Trophoblast cell (in vitro differentiated cells and primary cell): ENCODE results near the gene FNBP1.

Experiments used
- DNase-seq, 2 donors: peaks; one replicate each; pipeline ENCODE4 v3.0.0-alpha.2; 2016
- H2AFZ ChIP-seq: 2 replicates; pipeline ENCODE4 v1.6.1; 2013; ENCODE audit warnings: low read length, moderate library complexity, mild to moderate bottlenecking; ENCODE audit not compliant: insufficient read depth, poor library complexity
- H2AK5ac ChIP-seq: 2 replicates; pipeline ENCODE4 v1.6.1; 2013; ENCODE audit warnings: mild to moderate bottlenecking, low read length
- H2BK120ac ChIP-seq: 2 replicates; pipeline ENCODE4 v1.6.1; 2013; ENCODE audit warnings: low read length, mild to moderate bottlenecking, moderate library complexity; ENCODE audit not compliant: insufficient read depth, poor library complexity
- H2BK12ac ChIP-seq: 2 replicates; pipeline ENCODE4 v1.6.1; 2013; ENCODE audit warnings: mild to moderate bottlenecking, low read length, moderate library complexity
- H2BK5ac ChIP-seq: 2 replicates; pipeline ENCODE4 v1.6.1; 2013; ENCODE audit warnings: low read length, low read depth, moderate library complexity, mild to moderate bottlenecking; ENCODE audit not compliant: poor library complexity
- H3K14ac ChIP-seq: 2 replicates; pipeline ENCODE4 v1.6.1; 2013; ENCODE audit warnings: mild to moderate bottlenecking, low read length
- H3K18ac ChIP-seq: 2 replicates; pipeline ENCODE4 v1.6.1; 2013; ENCODE audit warnings: mild to moderate bottlenecking, low read length
- H3K23ac ChIP-seq: 2 replicates; pipeline ENCODE4 v1.6.1; 2013; ENCODE audit warnings: low read length
- H3K27ac ChIP-seq: 2 replicates; pipeline ENCODE4 v1.5.1; 2013; ENCODE audit warnings: low read depth, mild to moderate bottlenecking, inconsistent platforms, low read length, moderate library complexity
- H3K27me3 ChIP-seq: 2 replicates; pipeline ENCODE4 v1.6.1; 2013; ENCODE audit warnings: inconsistent platforms, mild to moderate bottlenecking, low read length, moderate library complexity; ENCODE audit not compliant: insufficient read depth
- H3K36me3 ChIP-seq, 2 experiments: 1 replicate in 1 of 2; 2 replicates in 1 of 2; pipeline ENCODE4 v1.6.1; 2013; ENCODE audit warnings: low read length in 2 of 2, mild to moderate bottlenecking in 2 of 2, moderate library complexity in 1 of 2; ENCODE audit not compliant: insufficient read depth in 2 of 2, control insufficient read depth in 1 of 2
- H3K4ac ChIP-seq: 2 replicates; pipeline ENCODE4 v1.6.1; 2013; ENCODE audit warnings: low read depth, mild to moderate bottlenecking, low read length, moderate library complexity
- H3K4me1 ChIP-seq, 2 experiments: 1 replicate in 1 of 2; 2 replicates in 1 of 2; pipeline ENCODE4 v1.6.1; 2013; ENCODE audit warnings: low read length in 2 of 2, mild to moderate bottlenecking in 2 of 2, moderate library complexity in 1 of 2; ENCODE audit not compliant: insufficient read depth in 2 of 2, control insufficient read depth in 1 of 2
- H3K4me2 ChIP-seq: 2 replicates; pipeline ENCODE4 v1.6.1; 2013; ENCODE audit warnings: inconsistent platforms, mild to moderate bottlenecking, low read length, moderate library complexity
- H3K4me3 ChIP-seq: 2 replicates; pipeline ENCODE4 v1.5.1; 2013; ENCODE audit warnings: mild to moderate bottlenecking, low read depth, low read length, inconsistent platforms
- H3K79me1 ChIP-seq: one replicate; pipeline ENCODE4 v1.6.1; 2013; ENCODE audit warnings: low read length
- H3K79me2 ChIP-seq: 2 replicates; pipeline ENCODE4 v1.6.1; 2013; ENCODE audit warnings: low read length, mild to moderate bottlenecking; ENCODE audit not compliant: control insufficient read depth, insufficient read depth, poor library complexity
- H3K9ac ChIP-seq: 2 replicates; pipeline ENCODE4 v1.6.1; 2013; ENCODE audit warnings: mild to moderate bottlenecking, low read length
- H3K9me3 ChIP-seq: 2 replicates; pipeline ENCODE4 v1.6.1; 2013; ENCODE audit warnings: low read depth, mild to moderate bottlenecking, control low read depth, inconsistent platforms, low read length; ENCODE audit not compliant: insufficient read depth
- H4K12ac ChIP-seq: 2 replicates; pipeline ENCODE4 v1.6.1; 2013; ENCODE audit warnings: low read depth, mild to moderate bottlenecking, low read length, moderate library complexity
- H4K8ac ChIP-seq: 2 replicates; pipeline ENCODE4 v1.6.1; 2013; ENCODE audit warnings: low read depth, mild to moderate bottlenecking, low read length, moderate library complexity
- H4K91ac ChIP-seq: one replicate; pipeline ENCODE4 v1.6.1; 2013; ENCODE audit warnings: low read depth, mild to moderate bottlenecking, low read length, moderate library complexity
- WGBS: extraction: QIAGEN DNeasy Blood & Tissue Kit; methylation state at CpG from one replicate; pipeline ENCODE4 v1.1.7; 2013; ENCODE audit warnings: missing lambda C conversion rate; ENCODE audit not compliant: insufficient read length, insufficient coverage; ENCODE audit errors: extremely low coverage; 5-methylcytosine and 5-hydroxymethylcytosine counted together

The FNBP1 gene

GRCh38 chr9:129921905-129922304, 121.1 kb downstream of the FNBP1 start:
- H3K36me3 ChIP-seq, result peaks cover 2 to 4% of the 10 kb centered on the region in 2 experiments
- no peaks in the 10 kb centered on the region for H3K79me2 ChIP-seq
- no peak overlapping the region for H4K8ac ChIP-seq
- H2AFZ ChIP-seq, result no peak overlapping the region
- no peak overlapping the region for H4K12ac ChIP-seq
- H3K4me3 ChIP-seq, result no peak overlapping the region
- no CpG with 5 or more reads among the region's 4 CpGs for WGBS
- H3K27me3 ChIP-seq, result no peaks in the 10 kb centered on the region
- H3K4me1 ChIP-seq, result no peaks in the 10 kb centered on the region
- DNase-seq, result no peak
- no peak overlapping the region for H3K23ac ChIP-seq
- H3K4me2 ChIP-seq, result no peak overlapping the region
- H3K79me1 ChIP-seq, result no peaks in the 10 kb centered on the region
- H2BK120ac ChIP-seq, result no peak overlapping the region
- H3K14ac ChIP-seq, result no peak overlapping the region
- H3K27ac ChIP-seq, result no peak overlapping the region
- no peak overlapping the region for H4K91ac ChIP-seq
- H3K9me3 ChIP-seq, result no peaks in the 10 kb centered on the region
- no peak overlapping the region for H3K9ac ChIP-seq
- no peak overlapping the region for H2BK5ac ChIP-seq
- no peak overlapping the region for H2BK12ac ChIP-seq
- H3K4ac ChIP-seq, result no peak overlapping the region
- H2AK5ac ChIP-seq, result no peak overlapping the region
- H3K18ac ChIP-seq, result no peak overlapping the region

GRCh38 chr9:129919841-129920240, 123.1 kb downstream of the FNBP1 start:
- H3K4me2 ChIP-seq, result no peak overlapping the region
- no peak overlapping the region for H2AFZ ChIP-seq
- H3K14ac ChIP-seq, result no peak overlapping the region
- no peaks in the 10 kb centered on the region for H3K27me3 ChIP-seq
- H4K91ac ChIP-seq, result no peak overlapping the region
- no CpG with 5 or more reads among the region's 3 CpGs for WGBS
- no peak overlapping the region for H3K27ac ChIP-seq
- no peaks in the 10 kb centered on the region for H3K79me1 ChIP-seq
- no peak overlapping the region for H3K9ac ChIP-seq
- H3K36me3 ChIP-seq, result peaks cover 2 to 4% of the 10 kb centered on the region in 2 experiments
- no peak overlapping the region for H2BK120ac ChIP-seq
- H2BK5ac ChIP-seq, result no peak overlapping the region
- no peak overlapping the region for H4K8ac ChIP-seq
- H3K9me3 ChIP-seq, result no peaks in the 10 kb centered on the region
- no peak overlapping the region for H2AK5ac ChIP-seq
- H3K18ac ChIP-seq, result no peak overlapping the region
- DNase-seq, result no peak
- no peak overlapping the region for H3K23ac ChIP-seq
- no peak overlapping the region for H3K4ac ChIP-seq
- no peak overlapping the region for H3K4me3 ChIP-seq
- no peaks in the 10 kb centered on the region for H3K79me2 ChIP-seq
- H2BK12ac ChIP-seq, result no peak overlapping the region
- no peaks in the 10 kb centered on the region for H3K4me1 ChIP-seq
- no peak overlapping the region for H4K12ac ChIP-seq

GRCh38 chr9:129919277-129919676, 123.7 kb downstream of the FNBP1 start:
- Histone ChIP-seq H2AK5ac (no peak overlapping the region), H3K4ac (no peak overlapping the region), H4K8ac (no peak overlapping the region), H2BK120ac (no peak overlapping the region), H3K4me1 (no peaks in the 10 kb centered on the region), H3K27me3 (no peaks in the 10 kb centered on the region), H3K27ac (no peak overlapping the region), H3K9me3 (no peaks in the 10 kb centered on the region), H3K9ac (no peak overlapping the region), H3K36me3 (peaks cover 2% of the 10 kb centered on the region in 2 experiments), H3K4me3 (no peak overlapping the region), H2BK12ac (no peak overlapping the region), H3K79me1 (no peaks in the 10 kb centered on the region), H3K18ac (no peak overlapping the region), H3K79me2 (no peaks in the 10 kb centered on the region), H4K91ac (no peak overlapping the region), H3K4me2 (no peak overlapping the region), H3K23ac (no peak overlapping the region), H2BK5ac (no peak overlapping the region), H4K12ac (no peak overlapping the region), H3K14ac (no peak overlapping the region), H2AFZ (no peak overlapping the region)
- DNase-seq, result no peak
- no CpG with 5 or more reads among the region's 3 CpGs for WGBS

DNA sequence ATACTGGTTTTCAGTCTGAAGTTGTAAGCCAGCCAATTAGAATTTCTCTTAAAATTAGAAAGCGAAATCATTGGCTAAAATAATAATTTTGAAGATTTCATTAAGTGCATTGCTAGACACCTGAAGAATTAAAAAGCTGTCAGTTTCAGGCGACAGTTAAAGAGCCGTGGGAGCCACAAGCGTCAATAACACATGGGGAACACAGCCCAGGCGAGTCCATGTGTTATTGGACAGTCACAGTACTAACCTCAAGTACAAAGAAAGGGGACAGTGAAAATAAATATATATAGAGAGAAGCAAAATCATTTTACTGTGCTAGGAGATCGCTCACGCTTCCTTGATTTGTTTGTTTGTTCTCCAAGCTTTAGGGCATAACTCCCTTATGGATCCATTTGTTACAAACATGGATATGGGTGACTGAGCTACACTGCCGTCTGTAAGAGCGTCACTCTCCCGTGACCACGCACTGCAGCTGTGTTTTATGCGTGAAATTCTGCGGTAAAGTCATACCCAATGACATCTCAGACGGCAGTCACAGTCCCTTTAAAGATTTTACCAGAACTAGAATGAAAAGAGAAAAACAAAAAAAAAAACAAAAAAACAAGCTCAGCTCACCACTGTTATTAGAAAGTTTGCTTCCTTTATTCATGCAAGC, 124.6 kb downstream of the FNBP1 start:
- Histone ChIP-seq H2AK5ac (no peak overlapping the region), H4K91ac (no peak overlapping the region), H3K36me3 (peaks cover 2% of the 10 kb centered on the region in 2 experiments), H3K9ac (no peak overlapping the region), H3K14ac (no peak overlapping the region), H3K4me3 (no peak overlapping the region), H3K79me2 (no peaks in the 10 kb centered on the region), H4K8ac (no peak overlapping the region), H2BK12ac (no peak overlapping the region), H3K18ac (no peak overlapping the region), H3K9me3 (no peaks in the 10 kb centered on the region), H4K12ac (no peak overlapping the region), H3K4me2 (no peak overlapping the region), H3K79me1 (no peaks in the 10 kb centered on the region), H2BK5ac (no peak overlapping the region), H3K23ac (no peak overlapping the region), H3K27ac (no peak overlapping the region), H2AFZ (no peak overlapping the region), H2BK120ac (no peak overlapping the region), H3K27me3 (no peaks in the 10 kb centered on the region), H3K4me1 (no peaks in the 10 kb centered on the region), H3K4ac (no peak overlapping the region)
- no CpG with 5 or more reads among the region's 14 CpGs for WGBS
- DNase-seq, result no peak
